ENCODE data around the gene SLC35E3. TPM values are rescaled to one million over a fixed set of nuclear protein-coding genes. Genes with fewer than 3 reads are reported as not detected.
A peak's percentile ranks its signal among the peaks of the same experiment; 100 is the strongest.

Gene SLC35E3
- total and polyA plus RNA-seq, 2 of the 13 experiments (the other 11 are each of a cell fraction or from before 2014, with no cell fraction given), result 13.0 to 22.1 TPM

- TF ChIP-seq NFAT5 (CRISPR knock-in tag; IDR thresholded peaks at IDR 0.05) (no peak), HNF1B (CRISPR knock-in tag; IDR thresholded peaks at IDR 0.05) (peak; percentile 93), TARDBP (CRISPR knock-in tag; IDR thresholded peaks at IDR 0.05) (peak; percentile 64; the same call in 1 of the 2 replicates), ZNF549 (CRISPR knock-in tag; IDR thresholded peaks at IDR 0.05) (no peak), MEF2D (CRISPR knock-in tag; IDR thresholded peaks at IDR 0.05) (no peak), PRDM4 (CRISPR knock-in tag; IDR thresholded peaks at IDR 0.05; ENCODE audit: borderline replicate concordance) (no peak), ZNF138 (CRISPR knock-in tag; IDR thresholded peaks at IDR 0.05; ENCODE audit: low read depth) (0 out of 2 replicates have a peak, but pooled peaks have one; percentile 16), SP4 (CRISPR knock-in tag; IDR thresholded peaks at IDR 0.05) (peak; percentile 78; the same call in 1 of the 2 replicates), MED13 (CRISPR knock-in tag; IDR thresholded peaks at IDR 0.05) (no peak), ATAD3A (CRISPR knock-in tag; IDR thresholded peaks at IDR 0.05) (no peak), PRPF4 (IDR thresholded peaks at IDR 0.05; ENCODE audit: low read depth, low read length, poor library complexity, severe bottlenecking) (no peak), ZNF558 (CRISPR knock-in tag; IDR thresholded peaks at IDR 0.05; ENCODE audit: borderline replicate concordance) (peak; percentile 85; the same call in 1 of the 2 replicates), RXRA (CRISPR knock-in tag; IDR thresholded peaks at IDR 0.05) (peak; percentile 71), ZNF614 (CRISPR knock-in tag; IDR thresholded peaks at IDR 0.05; ENCODE audit: borderline replicate concordance) (0 out of 2 replicates have a peak, but pooled peaks have one; percentile 25), BHLHE40 (IDR thresholded peaks at IDR 0.05; ENCODE audit: low read length) (peak; percentile 79), NR3C1 (CRISPR knock-in tag; IDR thresholded peaks at IDR 0.05) (no peak), SRSF9 (IDR thresholded peaks at IDR 0.05; ENCODE audit: borderline replicate concordance, insufficient read depth, low read depth, low read length, poor library complexity, severe bottlenecking) (no peak), ZNF570 (CRISPR knock-in tag; IDR thresholded peaks at IDR 0.05; ENCODE audit: borderline replicate concordance) (no peak), ZFP36 (IDR thresholded peaks at IDR 0.05; ENCODE audit: borderline replicate concordance, low read depth, low read length, partially characterized antibody) (no peak), AKAP8 (CRISPR knock-in tag; IDR thresholded peaks at IDR 0.05) (peak; percentile 81; the same call in 1 of the 2 replicates)
Observed at GRCh38 chr12:68745904-68746571, at the start of gene SLC35E3 (continued).

Measured in HepG2 (cell line).